ENCODE measurements around the gene CRB3.
"Not testable (repeated sequence)": the region's sequence is repeated elsewhere in the genome, so short reads cannot be mapped to it uniquely, and the experiment has no call there.

The CRB3 gene

GRCh38 chr19:6503407-6504201 lies 39.5 kb downstream of the CRB3 start:
- H3K4me3 ChIP-seq (replicated peaks; ENCODE audit: insufficient read depth, low read length) = no peak overlapping the region
- no peak for DNase-seq (ENCODE audit: low read depth in 1 of 2, low spot score in 1 of 2)
- no peak overlapping the region for H3K27ac ChIP-seq (replicated peaks)
- peaks cover 23% of the 10 kb centered on the region for H3K27me3 ChIP-seq (ENCODE audit: insufficient read depth, poor library complexity, severe bottlenecking)
- TF ChIP-seq CTCF (IDR thresholded peaks at IDR 0.05; ENCODE audit: insufficient read depth, low read length) (no peak), SPI1 (IDR thresholded peaks at IDR 0.05; ENCODE audit: borderline replicate concordance, low read depth) (no peak), POLR2AphosphoS5 (IDR thresholded peaks at IDR 0.05; ENCODE audit: low read depth) (no peak), GABPA (IDR thresholded peaks at IDR 0.05; ENCODE audit: low read depth) (no peak), REST (IDR thresholded peaks at IDR 0.05; ENCODE audit: insufficient replicate concordance, low read depth) (no peak)

GRCh38 chr19:6508028-6508771 lies 44.1 kb downstream of the CRB3 start:
- not testable (repeated sequence) for H3K27me3 ChIP-seq (ENCODE audit: insufficient read depth, poor library complexity, severe bottlenecking); H3K27ac ChIP-seq (replicated peaks); DNase-seq (ENCODE audit: low read depth in 1 of 2, low spot score in 1 of 2); H3K4me3 ChIP-seq (replicated peaks; ENCODE audit: insufficient read depth, low read length)

- Histone ChIP-seq H3K4me3 (replicated peaks; ENCODE audit: insufficient read depth, low read length) (no peak overlapping the region), H3K27ac (replicated peaks) (no peak overlapping the region), H3K27me3 (ENCODE audit: insufficient read depth, poor library complexity, severe bottlenecking) (no peaks in the 10 kb centered on the region)
- DNase-seq (ENCODE audit: low read depth in 1 of 2, low spot score in 1 of 2) = no peak
- TF ChIP-seq REST (IDR thresholded peaks at IDR 0.05; ENCODE audit: insufficient replicate concordance, low read depth) (no peak), GABPA (IDR thresholded peaks at IDR 0.05; ENCODE audit: low read depth) (no peak), CTCF (IDR thresholded peaks at IDR 0.05; ENCODE audit: insufficient read depth, low read length) (no peak), SPI1 (IDR thresholded peaks at IDR 0.05; ENCODE audit: borderline replicate concordance, low read depth) (no peak), POLR2AphosphoS5 (IDR thresholded peaks at IDR 0.05; ENCODE audit: low read depth) (no peak)
These were observed 45.3 kb downstream of the CRB3 start for GRCh38 chr19:6509118-6509971.

GRCh38 chr19:6510618-6511017 lies 46.5 kb downstream of the CRB3 start:
- no peak for DNase-seq (ENCODE audit: low read depth in 1 of 2, low spot score in 1 of 2)
- Histone ChIP-seq H3K27me3 (ENCODE audit: insufficient read depth, poor library complexity, severe bottlenecking) (no peaks in the 10 kb centered on the region), H3K27ac (replicated peaks) (no peak overlapping the region), H3K4me3 (replicated peaks; ENCODE audit: insufficient read depth, low read length) (no peak overlapping the region)
- no peak for TF ChIP-seq GABPA (IDR thresholded peaks at IDR 0.05; ENCODE audit: low read depth)
- no peak for TF ChIP-seq SPI1 (IDR thresholded peaks at IDR 0.05; ENCODE audit: borderline replicate concordance, low read depth)
- no peak for TF ChIP-seq POLR2AphosphoS5 (IDR thresholded peaks at IDR 0.05; ENCODE audit: low read depth)
- TF ChIP-seq CTCF (IDR thresholded peaks at IDR 0.05; ENCODE audit: insufficient read depth, low read length) = no peak
- no peak for TF ChIP-seq REST (IDR thresholded peaks at IDR 0.05; ENCODE audit: insufficient replicate concordance, low read depth)

Measured in HL-60 (cell line).